GM18526 (cell line): ENCODE measurements around the gene NKTR.

Source experiments
- POLR2A ChIP-seq: IDR thresholded peaks from 3 replicates; pipeline ENCODE4 v1.6.1; 2011; ENCODE audit not compliant: insufficient read length; ENCODE audit errors: extremely low read depth

NKTR gene

GRCh38 chr3:42590989-42591756 is 9.3 kb upstream of the NKTR start:
- TF ChIP-seq POLR2A = no peak

GRCh38 chr3:42591811-42592210 is 8.7 kb upstream of the NKTR start:
- no peak for TF ChIP-seq POLR2A

- no peak for TF ChIP-seq POLR2A
Observed at GRCh38 chr3:42593635-42594034, 6.9 kb upstream of the NKTR start.

- TF ChIP-seq POLR2A = no peak
Observed at GRCh38 chr3:42595682-42596081, 4.8 kb upstream of the NKTR start.

GRCh38 chr3:42600958-42601675 is 631 bp downstream of the NKTR start:
- TF ChIP-seq POLR2A = no peak

- TF ChIP-seq POLR2A = no peak
Observed at GRCh38 chr3:42601896-42602581, 1.6 kb downstream of the NKTR start.

- TF ChIP-seq POLR2A = no peak
Observed at GRCh38 chr3:42602961-42603360, 2.5 kb downstream of the NKTR start.

GRCh38 chr3:42605546-42606173 is 5.2 kb downstream of the NKTR start:
- TF ChIP-seq POLR2A = no peak

GRCh38 chr3:42608581-42608980 is 8.1 kb downstream of the NKTR start:
- no peak for TF ChIP-seq POLR2A

- no peak for TF ChIP-seq POLR2A
Observed at GRCh38 chr3:42610976-42611375, 10.5 kb downstream of the NKTR start.

- TF ChIP-seq POLR2A = no peak
Observed at GRCh38 chr3:42612217-42612616, 11.7 kb downstream of the NKTR start.

- no peak for TF ChIP-seq POLR2A
Observed at GRCh38 chr3:42612928-42613327, 12.4 kb downstream of the NKTR start.

GRCh38 chr3:42613462-42613861 is 13.0 kb downstream of the NKTR start:
- no peak for TF ChIP-seq POLR2A

GRCh38 chr3:42631620-42632019 is 31.1 kb downstream of the NKTR start:
- TF ChIP-seq POLR2A = no peak

- TF ChIP-seq POLR2A = no peak
Observed at GRCh38 chr3:42632146-42632545, 31.7 kb downstream of the NKTR start.
